ENCODE measurements around the gene FAM151B. TPM values are rescaled to one million over a fixed set of nuclear protein-coding genes. Genes with fewer than 3 reads are reported as not detected.

The FAM151B gene
- total and polyA plus RNA-seq, 2 of the 8 experiments (the other 6 are each of a cell fraction or from before 2014, with no cell fraction given) = 0.62 to 1.1 TPM

- TF ChIP-seq EP300 (IDR thresholded peaks at IDR 0.05; ENCODE audit: borderline replicate concordance in 1 of 2, low read depth in 2 of 2, low read length in 2 of 2) (no peak), CREB1 (IDR thresholded peaks at IDR 0.05) (no peak), POU5F1 (IDR thresholded peaks at IDR 0.05; ENCODE audit: low read depth, low read length) (no peak), TCF12 (IDR thresholded peaks at IDR 0.05; ENCODE audit: low read depth, low read length) (no peak), BCL11A (IDR thresholded peaks at IDR 0.05; ENCODE audit: low read depth in 2 of 2, low read length in 2 of 2) (no peak), JUN (IDR thresholded peaks at IDR 0.05; ENCODE audit: low read depth, low read length) (no peak), CBX5 (IDR thresholded peaks at IDR 0.05; ENCODE audit: low read depth, low read length) (no peak), SIRT6 (IDR thresholded peaks at IDR 0.05; ENCODE audit: low read length) (no peak), NANOG (IDR thresholded peaks at IDR 0.05; ENCODE audit: insufficient read depth, low read depth, low read length, poor library complexity, severe bottlenecking) (no peak), CHD2 (IDR thresholded peaks at IDR 0.05; ENCODE audit: low read length) (no peak), CHD1 (IDR thresholded peaks at IDR 0.05; ENCODE audit: low read depth, low read length) (no peak), RBBP5 (IDR thresholded peaks at IDR 0.05; ENCODE audit: borderline replicate concordance, low read depth, low read length) (no peak), GABPA (IDR thresholded peaks at IDR 0.05; ENCODE audit: borderline replicate concordance, insufficient read depth, low read length) (no peak)
Observed at GRCh38 chr5:80482578-80482977, 5.3 kb upstream of the FAM151B start (continued).
